ENCODE data around the gene KANK3. TPM values are rescaled to one million over a fixed set of nuclear protein-coding genes. Genes with fewer than 3 reads are reported as not detected.

KANK3 gene
- total and polyA plus RNA-seq, 10 of the 15 experiments (the other 5 are each of a cell fraction or from before 2014, with no cell fraction given), result 0.03 to 0.93 (median 0.22) TPM; not detected in 1

DNA sequence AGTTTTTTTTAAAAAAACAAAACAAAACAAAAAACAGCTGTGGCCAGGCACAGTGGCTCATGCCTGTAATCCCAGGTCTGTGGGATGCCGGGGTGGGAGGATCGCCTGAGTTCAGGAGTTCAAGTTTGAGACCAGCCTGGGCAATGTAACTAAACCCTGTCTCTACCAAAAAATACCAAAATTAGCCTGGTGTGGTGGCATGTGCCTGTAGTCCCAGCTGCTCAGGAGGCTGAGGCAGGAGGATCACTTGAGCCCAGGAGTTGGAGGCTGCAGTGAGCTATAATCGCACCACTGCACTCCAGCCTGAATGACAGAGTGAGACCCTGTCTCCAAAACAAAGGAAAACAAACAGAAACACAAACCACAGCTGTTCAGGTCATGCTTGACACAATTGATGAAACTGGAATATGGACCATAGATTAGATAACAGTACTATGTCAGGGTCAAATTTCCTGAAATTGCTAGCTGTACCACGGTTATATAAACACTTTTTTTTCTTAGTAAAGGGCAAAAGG is 14.0 kb upstream of the KANK3 start:
- H3K27me3 ChIP-seq (replicated peaks in 1 of 2; ENCODE audit: control insufficient read depth in 2 of 2, insufficient read depth in 2 of 2, low read length in 1 of 2), result no peaks in the 10 kb centered on the region; a peak in 1 of 4 replicates
- H3K4me2 ChIP-seq (ENCODE audit: control insufficient read depth, insufficient read depth), result no peak overlapping the region
- no peaks in the 10 kb centered on the region for H3K36me3 ChIP-seq (ENCODE audit: control insufficient read depth in 2 of 2, insufficient read depth in 2 of 2, low read length in 1 of 2)
- H3K9me3 ChIP-seq (replicated peaks; ENCODE audit: control insufficient read depth, insufficient read depth, low read length), result no peaks in the 10 kb centered on the region; the same call in 2 of the 3 replicates
- no peak overlapping the region for H3K9ac ChIP-seq (ENCODE audit: control insufficient read depth, insufficient read depth, low read length)
- TF ChIP-seq NFYA (IDR thresholded peaks at IDR 0.05; ENCODE audit: borderline replicate concordance, low read depth, low read length) (no peak), STAT3 (IDR thresholded peaks at IDR 0.05; ENCODE audit: low read depth, low read length) (no peak), NBN (IDR thresholded peaks at IDR 0.05) (no peak), MEF2A (IDR thresholded peaks at IDR 0.05; ENCODE audit: insufficient read depth, low read depth, low read length) (no peak), ZNF24 (IDR thresholded peaks at IDR 0.05) (no peak), SIX5 (IDR thresholded peaks at IDR 0.05; ENCODE audit: low read depth, low read length, severe bottlenecking) (no peak), TCF12 (IDR thresholded peaks at IDR 0.05; ENCODE audit: low read depth, low read length) (no peak)
- TF ChIP-seq, protein P1, sequence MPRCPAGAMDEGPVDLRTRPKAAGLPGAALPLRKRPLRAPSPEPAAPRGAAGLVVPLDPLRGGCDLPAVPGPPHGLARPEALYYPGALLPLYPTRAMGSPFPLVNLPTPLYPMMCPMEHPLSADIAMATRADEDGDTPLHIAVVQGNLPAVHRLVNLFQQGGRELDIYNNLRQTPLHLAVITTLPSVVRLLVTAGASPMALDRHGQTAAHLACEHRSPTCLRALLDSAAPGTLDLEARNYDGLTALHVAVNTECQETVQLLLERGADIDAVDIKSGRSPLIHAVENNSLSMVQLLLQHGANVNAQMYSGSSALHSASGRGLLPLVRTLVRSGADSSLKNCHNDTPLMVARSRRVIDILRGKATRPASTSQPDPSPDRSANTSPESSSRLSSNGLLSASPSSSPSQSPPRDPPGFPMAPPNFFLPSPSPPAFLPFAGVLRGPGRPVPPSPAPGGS (IDR thresholded peaks at IDR 0.05; ENCODE audit: borderline replicate concordance, insufficient read depth, low read depth, low read length, poor library complexity, severe bottlenecking), result no peak
- TF ChIP-seq, protein P2, sequence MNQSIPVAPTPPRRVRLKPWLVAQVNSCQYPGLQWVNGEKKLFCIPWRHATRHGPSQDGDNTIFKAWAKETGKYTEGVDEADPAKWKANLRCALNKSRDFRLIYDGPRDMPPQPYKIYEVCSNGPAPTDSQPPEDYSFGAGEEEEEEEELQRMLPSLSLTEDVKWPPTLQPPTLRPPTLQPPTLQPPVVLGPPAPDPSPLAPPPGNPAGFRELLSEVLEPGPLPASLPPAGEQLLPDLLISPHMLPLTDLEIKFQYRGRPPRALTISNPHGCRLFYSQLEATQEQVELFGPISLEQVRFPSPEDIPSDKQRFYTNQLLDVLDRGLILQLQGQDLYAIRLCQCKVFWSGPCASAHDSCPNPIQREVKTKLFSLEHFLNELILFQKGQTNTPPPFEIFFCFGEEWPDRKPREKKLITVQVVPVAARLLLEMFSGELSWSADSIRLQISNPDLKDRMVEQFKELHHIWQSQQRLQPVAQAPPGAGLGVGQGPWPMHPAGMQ (IDR thresholded peaks at IDR 0.05; ENCODE audit: borderline replicate concordance), result no peak
- RAD21 ChIA-PET (ENCODE audit: unreplicated experiment), result interaction anchor here (0.8 kb wide), 1 partner anchor 9 kb away, joined by 3 read pairs; no protein-coding TSS in a partner anchor
- FAIRE-seq (no peak), DNase-seq (ENCODE audit: low read depth, low spot score) (no peak), ATAC-seq (no peak)
- BruUV-seq (replicated peaks), result no TSS peak
- POLR2A ChIA-PET, result interaction anchor here (0.7 kb wide), 1 partner anchor 44 kb away, joined by 5 read pairs; no protein-coding TSS in a partner anchor
- CTCF ChIA-PET, result interaction anchor here (1.5 kb wide), 1 partner anchor 221 kb away, joined by 3 read pairs; no protein-coding TSS in a partner anchor
- H3K79me2 ChIP-seq (ENCODE audit: control insufficient read depth, insufficient read depth, low read length), result no peaks in the 10 kb centered on the region
- no peak overlapping the region for H2AFZ ChIP-seq (ENCODE audit: control insufficient read depth, low read depth, low read length)
- H4K20me1 ChIP-seq (ENCODE audit: control insufficient read depth, insufficient read depth), result no peaks in the 10 kb centered on the region
- SMC1A ChIA-PET (ENCODE audit: uncharacterized antibody, unreplicated experiment), result interaction anchor here (0.6 to 1.3 kb wide), 3 partner anchors 25 to 1114 kb away, joined by 3 read pairs; no protein-coding TSS in a partner anchor
- no peak overlapping the region for H3K4me3 ChIP-seq
- no peak overlapping the region for H3K27ac ChIP-seq (ENCODE audit: control insufficient read depth, insufficient read depth)
- no peaks in the 10 kb centered on the region for H3K4me1 ChIP-seq (ENCODE audit: control insufficient read depth, insufficient read depth, low read length)
- intact Hi-C loops (cut with micrococcal nuclease; ENCODE audit: unreplicated experiment) (no loop called here), in situ Hi-C loops (cut with MboI) (no loop called here)
- WGBS (ENCODE audit: insufficient coverage, insufficient replicate concordance, low lambda C conversion rate, missing lambda C conversion rate), result 71% methylated on average over 4 of the region's 4 CpGs

Data from GM12878 (cell line).